Epithelial cell of esophagus (primary cell): ENCODE results near the gene NTF3.

ENCODE experiments used
- DNase-seq: peaks from one replicate; pipeline ENCODE4 v3.0.0; 2010; ENCODE audit warnings: low read depth
- H3K4me3 ChIP-seq: 2 replicates; pipeline ENCODE4 v1.5.1; 2011; ENCODE audit warnings: mild to moderate bottlenecking, low read length, control low read depth
- CTCF ChIP-seq: IDR thresholded peaks from 2 replicates; pipeline ENCODE4 v1.5.1; 2011; ENCODE audit warnings: low read depth, mild to moderate bottlenecking, low read length, control low read depth, inconsistent platforms; ENCODE audit not compliant: insufficient read depth; ENCODE audit errors: missing control alignments

The NTF3 gene

GRCh38 chr12:5494343-5494742 lies 62.4 kb downstream of the NTF3 start:
- no peak for DNase-seq
- H3K4me3 ChIP-seq = no peak overlapping the region
- no peak for TF ChIP-seq CTCF

GRCh38 chr12:5497329-5498053 lies 65.6 kb downstream of the NTF3 start:
- no peak for DNase-seq
- no peak overlapping the region for H3K4me3 ChIP-seq
- no peak for TF ChIP-seq CTCF

GRCh38 chr12:5498076-5498475 lies 66.2 kb downstream of the NTF3 start:
- H3K4me3 ChIP-seq = no peak overlapping the region
- no peak for TF ChIP-seq CTCF
- DNase-seq = no peak

GRCh38 chr12:5498806-5499205 lies 66.9 kb downstream of the NTF3 start:
- no peak for TF ChIP-seq CTCF
- DNase-seq = no peak
- no peak overlapping the region for H3K4me3 ChIP-seq

GRCh38 chr12:5499566-5500330 lies 67.8 kb downstream of the NTF3 start:
- DNase-seq = no peak
- H3K4me3 ChIP-seq = no peak overlapping the region
- TF ChIP-seq CTCF = no peak

GRCh38 chr12:5500331-5500659 lies 68.4 kb downstream of the NTF3 start:
- no peak for TF ChIP-seq CTCF
- no peak for DNase-seq
- H3K4me3 ChIP-seq = no peak overlapping the region
